GM18861 (cell line): ENCODE results near the gene SLC30A2.

Experiments used
- ATAC-seq: cut with Tn5 transposase; IDR thresholded peaks from one replicate; pipeline ENCODE4 v1.9.1; 2021; ENCODE audit not compliant: unreplicated experiment

SLC30A2 gene

DNA sequence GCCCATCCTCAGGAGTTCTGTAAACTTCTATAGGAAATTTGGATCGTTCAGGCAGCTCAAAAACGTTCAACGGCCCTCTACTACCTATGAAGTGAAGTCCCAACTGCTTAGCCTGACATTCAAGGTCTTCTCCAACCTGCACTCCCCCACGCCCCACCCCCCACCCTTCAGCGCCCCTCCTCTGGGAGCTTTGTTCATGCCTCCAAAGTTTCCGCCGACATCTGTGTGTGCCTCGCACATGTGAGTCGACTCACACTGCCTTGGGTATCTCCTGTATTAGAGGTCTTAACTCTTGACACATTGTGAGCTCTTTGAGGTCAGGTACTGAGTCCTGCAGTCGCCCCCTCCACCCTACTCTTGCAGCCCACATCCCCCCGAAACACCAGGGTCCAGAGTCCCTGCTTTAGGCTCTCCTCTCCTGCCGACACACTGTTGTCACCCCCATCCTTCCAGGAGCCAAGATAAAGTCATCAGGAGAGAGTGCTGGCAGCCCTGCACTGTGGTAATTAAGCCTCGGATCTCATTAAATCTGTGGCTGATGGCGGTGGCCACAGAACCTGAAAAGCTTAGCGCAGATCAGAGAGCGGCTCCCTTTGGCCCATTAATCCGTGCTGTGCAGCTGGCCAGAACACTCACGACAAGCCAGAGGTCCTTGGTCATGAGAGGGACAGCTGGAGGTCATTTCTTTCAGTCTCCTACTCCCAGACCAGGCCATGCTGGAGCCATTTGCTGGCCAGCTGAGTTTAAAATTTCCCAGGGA lies 46.7 kb downstream of the SLC30A2 start:
- no peak for ATAC-seq

DNA sequence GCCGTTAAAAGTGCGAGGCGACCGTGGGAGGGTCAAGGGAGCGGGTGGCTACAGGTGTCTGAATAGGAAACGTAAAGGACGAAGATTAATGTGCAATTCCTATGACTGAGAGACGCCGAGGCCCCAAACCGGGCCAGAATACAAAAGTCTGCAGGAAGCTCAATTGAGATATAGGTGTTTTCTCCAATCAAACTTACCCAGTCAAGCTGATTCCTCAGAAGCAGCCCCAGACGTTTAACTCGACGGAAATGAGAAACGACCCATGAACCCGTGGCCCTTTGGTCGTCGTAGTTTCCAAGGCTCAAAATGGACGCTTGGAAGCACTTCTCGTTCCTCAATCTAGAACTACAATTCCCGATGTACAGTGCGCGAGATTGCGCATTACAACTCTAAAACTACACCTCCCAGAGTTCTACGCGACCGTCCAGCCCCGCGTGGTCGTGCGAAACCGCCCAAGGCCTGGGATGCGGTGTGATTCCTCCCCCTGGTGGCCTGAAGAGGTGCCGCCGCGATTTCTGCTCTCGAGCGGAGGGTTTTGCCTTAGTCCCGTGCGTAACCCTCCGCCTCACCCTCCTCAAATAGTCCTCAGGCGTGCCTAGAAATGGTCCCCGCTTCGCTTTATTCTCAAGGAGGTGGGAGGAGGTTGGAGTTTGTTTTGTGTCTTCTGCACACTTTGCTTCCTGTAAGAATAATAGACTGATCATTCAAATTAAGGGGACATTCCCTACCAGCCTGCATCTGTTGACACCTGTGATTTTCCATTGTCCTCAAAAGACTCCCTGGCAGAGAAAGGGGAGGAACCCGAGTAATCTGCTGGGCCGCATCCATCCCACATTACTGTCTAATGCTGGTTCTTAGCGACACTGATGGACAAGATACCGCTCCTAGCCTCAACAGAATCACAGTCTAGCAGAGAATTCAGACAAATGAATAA lies 47.8 kb downstream of the SLC30A2 start, which contains the start of gene PAFAH2:
TSS of gene PAFAH2 (minus strand) at position 236 of the 934 bp plus-strand sequence. CDS start 7,247 bp downstream, outside the sequence.
- ATAC-seq: peak; percentile 95

DNA sequence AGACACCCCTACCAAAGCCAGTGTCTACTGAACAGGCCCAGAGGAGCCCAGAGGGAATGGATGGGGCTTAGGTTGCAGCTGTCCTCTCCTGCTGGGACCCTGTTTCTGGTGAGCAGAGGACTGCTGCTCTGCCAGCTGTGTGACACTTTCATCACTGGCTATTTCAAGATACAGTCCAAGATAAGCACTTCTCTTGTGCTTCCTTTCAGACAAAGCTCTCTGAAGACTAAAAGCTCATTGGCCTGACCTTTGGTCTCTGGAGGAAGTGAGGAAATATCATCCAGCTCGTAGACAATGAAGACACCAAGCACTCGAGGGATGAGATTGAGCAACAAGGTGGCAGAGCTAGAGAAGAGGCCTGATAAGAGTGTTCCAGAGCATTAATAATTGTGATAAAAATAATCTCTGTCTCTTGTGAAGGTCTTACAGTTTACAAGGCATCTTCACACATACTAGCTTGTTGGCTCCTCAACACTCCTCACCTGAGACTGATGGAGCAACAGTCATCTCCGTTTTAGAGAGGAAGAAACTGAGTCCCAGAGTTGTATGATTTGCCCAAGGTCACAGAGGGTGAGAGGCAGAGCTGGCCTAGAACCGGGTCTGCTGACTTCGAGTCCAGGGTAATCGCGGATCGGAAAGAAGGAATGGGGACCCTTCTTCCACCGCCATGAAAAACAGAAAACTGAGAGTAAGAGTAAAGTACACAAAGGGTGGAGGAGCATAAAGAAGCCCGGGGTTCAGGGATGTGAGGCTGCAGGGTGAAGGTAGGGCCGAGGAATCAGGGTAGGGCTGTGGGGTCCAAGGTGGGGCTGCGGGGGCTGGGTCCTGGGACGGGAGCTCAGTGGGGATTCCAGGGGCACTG lies 48.7 kb downstream of the SLC30A2 start:
- no peak for ATAC-seq

DNA sequence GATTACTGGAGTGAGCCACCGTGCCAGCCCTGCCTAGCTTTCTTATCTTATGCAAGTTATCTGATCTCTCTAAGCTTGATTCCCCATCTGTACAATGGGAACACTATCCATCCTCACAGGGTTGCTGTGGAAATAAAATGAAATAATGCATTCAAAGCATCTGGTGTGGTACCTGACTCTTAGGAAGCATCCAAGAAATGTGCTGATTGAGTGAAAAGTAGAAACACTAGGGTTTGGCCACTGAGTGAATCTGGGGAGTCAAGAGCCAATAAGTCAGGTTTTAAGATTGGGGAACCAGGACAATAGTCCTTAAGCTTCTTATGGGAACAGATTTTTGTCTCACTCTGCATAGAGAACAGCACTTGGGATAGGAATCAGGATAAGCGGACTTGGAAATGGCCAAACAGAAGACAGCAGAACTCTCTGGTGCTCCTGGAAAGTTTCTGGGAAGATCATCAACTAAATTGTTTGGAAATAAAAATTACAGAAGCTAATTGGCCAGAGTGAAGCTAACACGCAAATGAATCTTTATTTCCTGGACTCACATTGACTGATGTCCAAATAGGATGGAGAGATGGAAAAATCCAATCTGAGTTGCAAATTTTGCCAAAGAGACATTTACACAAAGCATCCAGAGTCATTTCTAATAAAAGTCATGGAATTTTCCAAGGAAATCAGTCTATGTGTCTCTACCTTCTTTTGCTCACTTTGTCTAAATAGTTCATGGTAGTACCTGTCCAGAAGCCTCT lies 51.3 kb downstream of the SLC30A2 start:
- no peak for ATAC-seq

DNA sequence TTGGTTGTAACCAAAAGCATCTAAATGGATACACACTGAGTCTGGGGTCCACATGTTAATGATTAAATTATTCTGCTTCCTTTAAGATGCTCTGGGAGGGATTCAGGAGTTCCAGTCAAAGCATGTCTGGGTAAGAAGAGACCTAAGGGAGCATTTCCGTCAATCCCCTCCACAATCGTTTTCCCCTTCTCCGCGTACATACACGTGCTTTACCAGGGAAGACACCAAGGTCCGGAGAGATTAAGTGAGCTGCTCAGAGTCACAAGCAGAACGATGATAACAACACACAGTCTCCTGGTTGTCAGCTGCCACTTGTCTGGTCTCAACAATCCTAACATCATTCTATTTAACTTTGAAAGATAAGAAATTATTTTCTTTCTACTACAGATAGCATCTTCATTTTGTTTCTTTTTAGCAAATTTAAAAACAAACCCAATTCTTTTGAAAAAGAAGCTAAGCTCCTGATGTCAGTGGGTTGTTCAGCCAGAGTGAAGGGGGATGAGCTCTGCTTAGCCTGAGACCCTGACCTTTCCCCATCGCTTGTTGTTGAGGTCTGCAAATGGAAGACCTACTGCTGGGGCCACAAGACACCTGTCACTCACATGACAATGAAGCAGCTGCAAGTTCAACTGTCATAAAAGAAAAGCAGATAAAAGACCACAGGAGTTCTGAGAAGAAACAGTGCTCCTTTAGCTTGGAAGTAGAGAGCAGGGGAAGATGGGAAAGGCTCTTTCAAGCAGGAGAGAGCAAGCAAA lies 52.5 kb downstream of the SLC30A2 start:
- ATAC-seq: no peak

DNA sequence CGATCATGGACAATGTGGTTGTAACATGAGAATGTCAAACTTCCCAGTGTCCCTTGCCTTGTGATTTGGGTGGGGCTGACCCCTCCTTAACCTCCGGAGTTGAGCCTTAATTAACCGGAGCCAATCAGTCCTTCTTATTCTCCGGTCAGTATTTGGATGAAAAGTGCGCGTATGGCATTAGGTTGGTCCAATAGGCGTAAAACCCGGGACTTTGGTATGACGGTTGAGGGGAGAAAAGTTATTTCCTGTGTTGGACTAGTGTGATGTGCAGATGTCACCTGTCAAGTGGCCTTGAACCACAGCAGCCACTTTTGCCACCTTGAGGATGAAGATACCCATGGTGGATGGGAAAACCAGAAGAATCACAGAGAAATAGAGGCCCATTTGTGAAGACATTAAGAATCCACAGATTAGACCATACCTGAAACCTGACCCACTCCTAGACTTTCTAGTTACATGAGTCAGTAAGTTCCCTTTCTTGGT lies 53.2 kb downstream of the SLC30A2 start:
- ATAC-seq: no peak

DNA sequence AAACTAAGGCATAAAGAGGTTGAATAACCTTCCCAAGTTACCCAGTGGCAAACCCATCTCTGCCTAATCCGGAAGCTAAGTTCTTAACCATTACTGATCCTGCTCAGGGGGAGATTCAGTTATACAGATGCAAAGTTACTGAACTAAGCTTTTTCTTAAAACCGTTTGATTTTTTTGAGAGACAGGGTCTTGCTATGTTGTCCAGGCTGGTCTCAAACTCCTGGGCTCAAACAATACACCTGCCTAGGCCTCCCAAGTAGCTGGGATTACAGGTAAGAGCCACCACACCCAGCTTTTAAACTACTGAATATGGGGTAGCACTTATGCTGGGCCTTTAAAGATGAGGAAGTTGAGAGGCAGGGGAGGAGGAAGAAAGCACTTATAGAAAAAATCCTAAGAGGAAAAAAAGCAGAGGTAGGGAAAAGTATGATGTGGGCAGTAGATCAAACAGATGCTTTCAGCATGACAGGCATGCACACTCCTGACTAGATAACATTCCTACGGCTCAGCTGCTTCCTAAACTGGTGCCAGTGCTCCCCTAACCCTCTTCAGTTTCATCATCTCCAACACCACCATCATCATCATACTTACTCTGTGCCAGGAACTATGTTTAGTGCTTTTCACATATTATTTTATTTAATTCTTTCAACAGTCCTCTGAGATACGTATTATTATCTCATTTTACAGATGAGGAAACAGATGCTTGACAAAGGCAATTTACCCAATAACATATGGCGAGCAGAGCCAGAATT lies 53.8 kb downstream of the SLC30A2 start:
- ATAC-seq: no peak

DNA sequence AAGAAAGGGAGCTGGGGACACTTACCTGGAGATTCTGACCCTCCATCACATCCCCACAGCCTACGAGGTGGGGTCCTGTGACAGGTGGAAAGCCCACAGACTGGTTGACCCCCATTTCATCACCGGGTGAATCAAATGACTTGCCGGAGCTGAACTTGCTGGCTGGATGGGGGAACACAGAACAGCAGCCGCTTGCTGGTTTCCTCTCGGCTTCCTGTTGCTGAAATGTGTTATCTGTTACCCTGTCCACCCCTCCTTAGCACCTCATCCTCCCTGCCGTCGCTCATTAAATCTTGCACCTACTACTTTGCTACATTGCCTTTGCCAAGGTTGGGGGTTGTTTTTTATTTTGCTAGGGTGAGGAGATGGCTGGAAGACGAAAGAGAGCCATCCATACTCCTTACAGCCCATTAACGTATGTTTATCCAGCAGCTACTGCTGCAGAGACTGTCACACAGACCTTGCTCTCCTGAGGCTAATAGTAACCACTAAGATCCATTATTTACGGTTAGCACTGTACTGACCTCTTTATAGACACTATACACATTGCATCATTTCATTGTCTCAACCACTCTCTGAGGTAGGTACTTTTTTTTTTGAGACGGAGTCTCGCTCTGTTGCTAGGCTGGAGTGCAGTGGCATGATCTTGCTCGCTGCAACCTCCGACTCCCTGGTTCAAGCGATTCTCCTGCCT lies 55.1 kb downstream of the SLC30A2 start:
- no peak for ATAC-seq

DNA sequence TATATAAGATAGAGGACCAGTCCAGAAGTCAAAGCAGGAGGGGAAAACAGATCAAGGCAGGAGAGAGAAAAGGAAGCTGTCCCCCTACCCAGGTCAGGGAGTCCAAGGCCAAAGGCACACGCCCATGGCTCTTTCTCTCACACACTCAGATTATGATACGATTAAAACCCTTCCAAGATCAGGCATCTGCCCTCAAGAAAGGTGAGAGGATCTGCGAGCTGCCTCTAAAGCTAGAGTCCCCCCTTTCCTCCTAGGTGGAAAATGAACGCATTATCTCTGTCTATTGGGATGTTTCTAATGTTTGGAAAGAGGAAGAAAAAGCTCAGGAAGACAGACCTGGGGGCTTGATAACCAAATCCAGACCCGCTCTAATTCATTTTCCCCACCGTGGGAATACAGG lies 55.7 kb downstream of the SLC30A2 start:
- no peak for ATAC-seq

DNA sequence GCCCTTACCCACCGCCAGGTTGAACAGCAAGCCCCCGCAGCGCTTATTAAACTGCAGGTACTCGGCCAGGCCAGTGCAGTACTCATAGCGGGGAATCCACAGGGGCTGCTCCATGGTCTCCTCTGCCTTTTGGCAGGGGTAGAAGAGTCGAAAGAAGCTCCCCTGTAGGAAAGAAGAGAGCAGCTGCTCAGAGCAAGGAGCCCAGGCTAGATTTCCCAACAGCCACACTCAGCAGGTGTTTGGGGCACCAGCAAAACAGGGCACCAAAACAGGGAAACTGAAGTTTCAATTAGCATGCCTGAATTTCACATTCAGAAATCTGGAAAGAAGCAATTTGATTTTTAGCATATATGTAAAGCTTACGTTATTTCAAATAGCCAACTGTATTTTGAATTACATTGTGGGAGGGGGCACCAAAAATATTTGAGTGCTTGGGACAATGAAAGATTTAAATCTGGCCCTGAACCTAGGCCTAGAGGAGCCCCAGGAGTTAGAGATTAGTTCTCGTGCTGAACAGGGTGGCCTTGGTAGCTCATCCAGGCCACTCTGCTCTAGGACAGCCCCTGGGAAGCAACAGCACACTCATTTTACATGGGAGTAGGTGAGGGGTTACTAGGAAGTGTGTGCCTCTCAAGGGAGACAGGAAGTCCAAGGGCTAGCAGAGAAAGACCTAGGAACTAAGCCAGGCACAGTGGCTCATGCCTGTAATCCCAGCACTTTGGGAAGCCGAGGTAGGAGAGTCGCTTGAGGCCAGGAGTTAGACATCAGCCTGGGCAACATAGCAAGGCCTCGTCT lies 56.3 kb downstream of the SLC30A2 start:
- ATAC-seq: no peak

DNA sequence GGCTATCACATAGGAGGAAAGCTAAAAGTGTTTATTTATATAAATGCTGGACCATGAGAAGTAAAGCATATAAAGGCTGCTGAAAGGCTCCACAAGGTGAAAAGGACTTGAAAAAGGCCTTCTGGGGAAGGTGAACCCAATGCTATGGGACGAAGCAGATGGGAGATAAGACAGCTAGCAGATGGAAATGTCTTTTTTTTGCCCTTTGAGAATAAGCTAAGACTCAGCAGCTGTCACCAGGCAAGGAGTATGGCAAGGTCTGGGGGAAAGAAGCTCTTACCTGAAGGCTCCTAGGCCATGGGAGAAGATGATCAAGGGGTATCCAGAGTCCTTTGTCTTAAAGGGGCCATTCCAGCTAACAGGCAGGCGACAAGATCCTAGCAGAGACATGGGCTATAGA lies 58.0 kb downstream of the SLC30A2 start:
- ATAC-seq: no peak
